ENCODE measurements around the gene STAT5B.

DNA sequence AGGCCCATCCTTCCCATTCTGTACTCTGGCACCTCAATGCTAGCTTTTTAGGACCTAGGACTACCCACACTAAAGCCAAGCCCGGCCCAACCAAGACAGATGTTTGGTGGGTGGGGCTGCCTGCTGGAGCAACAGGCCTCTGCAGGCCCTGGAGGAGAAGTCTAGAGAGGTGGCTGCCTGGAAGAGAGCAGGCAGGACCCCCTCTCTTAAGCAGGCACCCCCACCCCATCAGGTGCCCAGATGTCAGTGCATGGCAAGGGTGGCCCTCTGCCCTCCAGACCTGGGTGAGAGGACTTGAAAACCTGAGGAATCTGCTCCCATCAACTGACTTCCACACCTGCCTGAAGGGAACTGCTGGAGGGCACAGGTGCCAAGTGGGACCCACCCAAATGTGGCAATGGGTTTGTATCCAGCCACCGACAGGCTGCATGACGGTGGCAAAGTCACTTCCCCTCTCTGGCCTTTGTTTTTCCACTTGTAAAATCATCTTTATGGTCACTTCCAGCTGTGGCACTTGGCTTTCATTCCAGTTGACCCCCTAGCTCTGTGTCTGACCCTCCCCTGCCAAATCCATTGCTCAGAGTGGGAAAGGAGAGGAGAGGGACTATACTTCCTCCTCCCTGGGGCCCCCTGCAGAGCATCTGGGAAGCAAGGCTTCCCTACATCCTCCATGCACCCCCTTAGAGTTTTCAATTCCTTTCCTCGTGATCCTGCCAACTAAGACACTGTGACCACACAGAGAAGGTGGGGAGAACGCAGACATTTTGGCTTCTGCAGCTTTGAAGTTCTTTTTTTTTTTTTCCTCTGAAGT is 10.4 kb upstream of the STAT5B start:
- no peak for TF ChIP-seq ZNF670 (CRISPR knock-in tag; IDR thresholded peaks at IDR 0.05; ENCODE audit: borderline replicate concordance)
- TF ChIP-seq RBM39 (IDR thresholded peaks at IDR 0.05; ENCODE audit: low read depth, low read length, poor library complexity, severe bottlenecking), result no peak
- TF ChIP-seq JUN (CRISPR knock-in tag; IDR thresholded peaks at IDR 0.05), result no peak
- no peak for TF ChIP-seq TOE1 (CRISPR knock-in tag; IDR thresholded peaks at IDR 0.05)
- no peak for TF ChIP-seq MED1 (CRISPR knock-in tag; IDR thresholded peaks at IDR 0.05)
- TF ChIP-seq, protein P1, sequence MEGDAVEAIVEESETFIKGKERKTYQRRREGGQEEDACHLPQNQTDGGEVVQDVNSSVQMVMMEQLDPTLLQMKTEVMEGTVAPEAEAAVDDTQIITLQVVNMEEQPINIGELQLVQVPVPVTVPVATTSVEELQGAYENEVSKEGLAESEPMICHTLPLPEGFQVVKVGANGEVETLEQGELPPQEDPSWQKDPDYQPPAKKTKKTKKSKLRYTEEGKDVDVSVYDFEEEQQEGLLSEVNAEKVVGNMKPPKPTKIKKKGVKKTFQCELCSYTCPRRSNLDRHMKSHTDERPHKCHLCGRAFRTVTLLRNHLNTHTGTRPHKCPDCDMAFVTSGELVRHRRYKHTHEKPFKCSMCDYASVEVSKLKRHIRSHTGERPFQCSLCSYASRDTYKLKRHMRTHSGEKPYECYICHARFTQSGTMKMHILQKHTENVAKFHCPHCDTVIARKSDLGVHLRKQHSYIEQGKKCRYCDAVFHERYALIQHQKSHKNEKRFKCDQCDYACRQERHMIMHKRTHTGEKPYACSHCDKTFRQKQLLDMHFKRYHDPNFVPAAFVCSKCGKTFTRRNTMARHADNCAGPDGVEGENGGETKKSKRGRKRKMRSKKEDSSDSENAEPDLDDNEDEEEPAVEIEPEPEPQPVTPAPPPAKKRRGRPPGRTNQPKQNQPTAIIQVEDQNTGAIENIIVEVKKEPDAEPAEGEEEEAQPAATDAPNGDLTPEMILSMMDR (CRISPR knock-in tag; IDR thresholded peaks at IDR 0.05), result no peak
- no peak for TF ChIP-seq ESRRA (CRISPR knock-in tag; IDR thresholded peaks at IDR 0.05; ENCODE audit: low read depth)
